ENCODE results near the gene ALDH4A1. TPM values are rescaled to one million over a fixed set of nuclear protein-coding genes. Genes with fewer than 3 reads are reported as not detected.
A peak's percentile ranks its signal among the peaks of the same experiment; 100 is the strongest.

ALDH4A1 gene
- total RNA-seq, 1 donor from 2014 or later: 13.8 TPM

GRCh38 chr1:18946550-18947381, 44.4 kb upstream of the ALDH4A1 start:
- H4K20me1 ChIP-seq (ENCODE audit: insufficient read depth, low read length): peaks cover 64% of the 10 kb centered on the region
- H3K36me3 Mint-ChIP-seq (ENCODE audit: low read depth, unreplicated experiment): peaks cover 4% of the 10 kb centered on the region
- H3K4me1 Mint-ChIP-seq (ENCODE audit: low read depth, unreplicated experiment): peaks cover 68% of the 10 kb centered on the region
- TF ChIP-seq EZH2 (IDR thresholded peaks at IDR 0.05; ENCODE audit: insufficient read depth, low read length) (no peak), CTCF (IDR thresholded peaks at IDR 0.05; ENCODE audit: insufficient read depth, low read depth, low read length) (no peak)
- H3K4me1 ChIP-seq (ENCODE audit: insufficient read depth, low read length): peaks cover 72% of the 10 kb centered on the region
- H3K27me3 Mint-ChIP-seq (ENCODE audit: low read depth, unreplicated experiment): no peaks in the 10 kb centered on the region
- H3K4me3 ChIP-seq (ENCODE audit: insufficient read depth, low read depth, low read length): no peak overlapping the region
- H3K27ac Mint-ChIP-seq (ENCODE audit: unreplicated experiment): peak overlapping the region; percentile 80
- no peak overlapping the region for H2AFZ ChIP-seq (ENCODE audit: low read depth, low read length)
- peak overlapping the region; percentile 93 for H3K4me2 ChIP-seq (ENCODE audit: low read length)
- DNase-seq (ENCODE audit: low read depth): no peak
- H3K27ac ChIP-seq (ENCODE audit: low read depth, low read length): peak overlapping the region; percentile 21
- H3K9me3 ChIP-seq (ENCODE audit: insufficient read depth, low read depth, low read length): no peaks in the 10 kb centered on the region
- no peaks in the 10 kb centered on the region for H3K27me3 ChIP-seq (ENCODE audit: insufficient read depth, low read length)
- FAIRE-seq: no peak
- no peak overlapping the region for H3K4me3 Mint-ChIP-seq (ENCODE audit: unreplicated experiment)
- peak overlapping the region; percentile 77 for H3K9ac ChIP-seq (ENCODE audit: low read length)
- H3K79me2 ChIP-seq (ENCODE audit: insufficient read depth, low read length): peaks cover 99% of the 10 kb centered on the region
- H3K36me3 ChIP-seq (ENCODE audit: insufficient read depth, low read length): peaks cover 2% of the 10 kb centered on the region
- no peaks in the 10 kb centered on the region for H3K9me3 Mint-ChIP-seq (ENCODE audit: unreplicated experiment)

GRCh38 chr1:18945401-18945849, 43.1 kb upstream of the ALDH4A1 start:
- Mint-ChIP-seq H3K4me1 (ENCODE audit: low read depth, unreplicated experiment) (peaks cover 70% of the 10 kb centered on the region), H3K4me3 (ENCODE audit: unreplicated experiment) (no peak overlapping the region), H3K27me3 (ENCODE audit: low read depth, unreplicated experiment) (no peaks in the 10 kb centered on the region), H3K9me3 (ENCODE audit: unreplicated experiment) (no peaks in the 10 kb centered on the region), H3K36me3 (ENCODE audit: low read depth, unreplicated experiment) (peaks cover 2% of the 10 kb centered on the region), H3K27ac (ENCODE audit: unreplicated experiment) (peak overlapping the region; percentile 42)
- Histone ChIP-seq H3K79me2 (ENCODE audit: insufficient read depth, low read length) (peaks cover 99% of the 10 kb centered on the region), H3K9me3 (ENCODE audit: insufficient read depth, low read depth, low read length) (no peaks in the 10 kb centered on the region), H3K4me1 (ENCODE audit: insufficient read depth, low read length) (peaks cover 71% of the 10 kb centered on the region), H2AFZ (ENCODE audit: low read depth, low read length) (no peak overlapping the region), H3K4me2 (ENCODE audit: low read length) (peak overlapping the region; percentile 59), H3K9ac (ENCODE audit: low read length) (peak overlapping the region; percentile 17), H3K27me3 (ENCODE audit: insufficient read depth, low read length) (no peaks in the 10 kb centered on the region), H3K4me3 (ENCODE audit: insufficient read depth, low read depth, low read length) (no peak overlapping the region), H3K27ac (ENCODE audit: low read depth, low read length) (peak overlapping the region; percentile 13), H4K20me1 (ENCODE audit: insufficient read depth, low read length) (peaks cover 70% of the 10 kb centered on the region), H3K36me3 (ENCODE audit: insufficient read depth, low read length) (peaks cover 2% of the 10 kb centered on the region)
- no peak for TF ChIP-seq EZH2 (IDR thresholded peaks at IDR 0.05; ENCODE audit: insufficient read depth, low read length)
- TF ChIP-seq CTCF (IDR thresholded peaks at IDR 0.05; ENCODE audit: insufficient read depth, low read depth, low read length): no peak
- FAIRE-seq (no peak), DNase-seq (ENCODE audit: low read depth) (peak; percentile 54)

GRCh38 chr1:18944810-18945209, 42.5 kb upstream of the ALDH4A1 start:
- no peak overlapping the region for H3K4me3 ChIP-seq (ENCODE audit: insufficient read depth, low read depth, low read length)
- H3K9ac ChIP-seq (ENCODE audit: low read length): peak overlapping the region; percentile 17
- Mint-ChIP-seq H3K9me3 (ENCODE audit: unreplicated experiment) (no peaks in the 10 kb centered on the region), H3K4me3 (ENCODE audit: unreplicated experiment) (no peak overlapping the region), H3K4me1 (ENCODE audit: low read depth, unreplicated experiment) (peaks cover 68% of the 10 kb centered on the region), H3K27ac (ENCODE audit: unreplicated experiment) (no peak overlapping the region), H3K36me3 (ENCODE audit: low read depth, unreplicated experiment) (peaks cover 2% of the 10 kb centered on the region), H3K27me3 (ENCODE audit: low read depth, unreplicated experiment) (no peaks in the 10 kb centered on the region)
- FAIRE-seq: no peak
- peak overlapping the region; percentile 13 for H3K27ac ChIP-seq (ENCODE audit: low read depth, low read length)
- H3K27me3 ChIP-seq (ENCODE audit: insufficient read depth, low read length): no peaks in the 10 kb centered on the region
- H3K9me3 ChIP-seq (ENCODE audit: insufficient read depth, low read depth, low read length): no peaks in the 10 kb centered on the region
- DNase-seq (ENCODE audit: low read depth): no peak
- peaks cover 76% of the 10 kb centered on the region for H4K20me1 ChIP-seq (ENCODE audit: insufficient read depth, low read length)
- peak overlapping the region; percentile 59 for H3K4me2 ChIP-seq (ENCODE audit: low read length)
- peaks cover 69% of the 10 kb centered on the region for H3K4me1 ChIP-seq (ENCODE audit: insufficient read depth, low read length)
- H2AFZ ChIP-seq (ENCODE audit: low read depth, low read length): no peak overlapping the region
- H3K79me2 ChIP-seq (ENCODE audit: insufficient read depth, low read length): peaks cover 99% of the 10 kb centered on the region
- H3K36me3 ChIP-seq (ENCODE audit: insufficient read depth, low read length): peaks cover 2% of the 10 kb centered on the region
- no peak for TF ChIP-seq CTCF (IDR thresholded peaks at IDR 0.05; ENCODE audit: insufficient read depth, low read depth, low read length)
- TF ChIP-seq EZH2 (IDR thresholded peaks at IDR 0.05; ENCODE audit: insufficient read depth, low read length): no peak

All from astrocyte (in vitro differentiated cells and primary cell).